Activated CD8-positive, alpha-beta memory T cell treated with anti-CD3 and anti-CD28 coated beads, Interleukin-2, amount 10 ng/mL, durations not matched to agents 7 days and 5 days (primary cell): ENCODE results near the gene H1-8. TPM values are rescaled to one million over a fixed set of nuclear protein-coding genes. Genes with fewer than 3 reads are reported as not detected.

Source experiments
- ATAC-seq: fragments of 150-1000 bp; cut with Tn5 transposase; one replicate; pipeline ENCODE4 v1.10.0; 2021; ENCODE audit warnings: moderate library complexity
- CTCF ChIA-PET: fragments of 350-600 bp; sonication (Branson Sonifier 250); formaldehyde crosslinking; loops from one replicate; lab custom pipeline; 2021; ENCODE audit warnings: antibody characterized with exemption; lab: Charles Lee
- DNase-seq: peaks from one replicate; pipeline ENCODE4 v3.0.0-alpha.2; 2020
- H3K27ac Mint-ChIP-seq: one replicate; pipeline ENCODE4 v1.8.0; 2021; ENCODE audit warnings: mild to moderate bottlenecking, mixed read lengths
- H3K27me3 Mint-ChIP-seq: one replicate; pipeline ENCODE4 v1.8.0; 2021; ENCODE audit warnings: mixed read lengths
- H3K36me3 Mint-ChIP-seq: one replicate; pipeline ENCODE4 v1.8.0; 2021; ENCODE audit warnings: mild to moderate bottlenecking, mixed read lengths
- H3K4me1 Mint-ChIP-seq: one replicate; pipeline ENCODE4 v1.8.0; 2021; ENCODE audit warnings: mixed read lengths
- H3K4me3 Mint-ChIP-seq: one replicate; pipeline ENCODE4 v1.8.0; 2021; ENCODE audit warnings: mild to moderate bottlenecking, moderate library complexity, mixed read lengths
- H3K9me3 Mint-ChIP-seq: one replicate; pipeline ENCODE4 v1.8.0; 2022; ENCODE audit warnings: low read depth, mixed read lengths
- total RNA-seq, 2 experiments: library from RNA; stranded (reverse); gene quantifications; one replicate each; pipeline ENCODE4 v1.2.3, GENCODE V29; 2021

The H1-8 gene
- total RNA-seq, 2 experiments from 2014 or later, result not detected

DNA sequence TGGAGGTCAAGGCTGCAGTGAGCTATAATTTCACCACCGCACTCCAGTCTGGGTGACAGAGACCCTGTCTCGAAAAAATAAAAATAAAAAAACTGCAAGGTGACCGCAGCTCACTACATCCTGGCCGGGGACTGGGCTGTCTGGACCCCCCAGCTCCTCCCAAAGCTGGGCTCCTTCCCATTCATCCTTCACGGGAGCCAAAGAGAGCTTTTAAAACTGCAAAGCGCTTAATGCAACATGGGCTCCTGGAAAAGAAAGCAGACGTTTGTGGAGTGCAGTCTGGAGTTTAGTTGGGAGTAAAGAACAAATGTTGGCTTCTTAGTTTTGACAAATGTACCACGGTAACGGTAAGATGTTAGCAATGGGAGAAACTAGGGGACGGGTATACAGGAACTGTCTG, 51.4 kb downstream of the H1-8 start:
- Mint-ChIP-seq H3K9me3 (no peaks in the 10 kb centered on the region), H3K36me3 (no peaks in the 10 kb centered on the region), H3K27ac (no peak overlapping the region), H3K4me3 (no peak overlapping the region), H3K27me3 (peaks cover 71% of the 10 kb centered on the region), H3K4me1 (peaks cover 29% of the 10 kb centered on the region)
- ATAC-seq (no peak), DNase-seq (no peak)
- CTCF ChIA-PET, result interaction anchor here (0.8 to 2.6 kb wide), 6 partner anchors 11 to 211 kb away, joined by 3 to 10 read pairs (median 6); partner anchors contain the start of gene PLXND1

- ATAC-seq (no peak), DNase-seq (no peak)
- Mint-ChIP-seq H3K36me3 (no peaks in the 10 kb centered on the region), H3K9me3 (no peaks in the 10 kb centered on the region), H3K4me1 (peaks cover 32% of the 10 kb centered on the region), H3K27ac (no peak overlapping the region), H3K4me3 (no peak overlapping the region), H3K27me3 (peaks cover 77% of the 10 kb centered on the region)
- CTCF ChIA-PET, result interaction anchor here (2.3 to 2.6 kb wide), 2 partner anchors 11 to 18 kb away, joined by 7 to 10 read pairs; partner anchors contain the start of gene PLXND1
Observed at GRCh38 chr3:129594907-129595390, 52.0 kb downstream of the H1-8 start.

DNA sequence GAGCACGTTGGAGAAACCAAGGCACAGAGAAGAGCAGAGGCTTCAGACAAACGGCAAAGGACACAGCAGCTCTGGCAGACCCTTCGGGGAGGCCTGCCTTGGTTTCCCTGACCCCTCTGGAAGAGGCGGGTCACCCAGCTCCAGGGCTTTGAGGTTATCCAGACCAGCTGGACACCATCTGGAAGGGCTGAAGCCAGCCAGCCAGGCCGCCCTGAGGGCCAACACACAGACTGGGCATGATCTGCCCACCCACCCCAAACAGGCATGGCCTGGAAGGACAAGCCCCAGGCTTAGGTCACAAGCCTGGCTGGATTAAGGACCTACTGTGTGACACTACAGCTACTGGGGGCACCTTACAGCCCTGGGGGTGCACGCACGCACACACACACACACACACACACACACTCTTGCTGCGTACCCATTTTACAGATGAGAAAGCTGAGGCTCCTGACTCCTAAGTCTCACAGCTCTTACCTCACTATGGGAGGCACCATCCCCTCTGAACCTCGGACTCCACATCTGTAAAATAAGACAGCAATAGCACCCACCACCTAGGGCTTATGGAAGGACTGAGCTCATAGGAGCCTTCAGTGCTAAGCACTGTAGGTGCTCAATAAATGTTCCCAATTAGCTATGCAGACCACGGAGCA, 52.7 kb downstream of the H1-8 start:
- no peak for ATAC-seq
- Mint-ChIP-seq H3K9me3 (no peaks in the 10 kb centered on the region), H3K27me3 (peaks cover 75% of the 10 kb centered on the region), H3K4me1 (peaks cover 32% of the 10 kb centered on the region), H3K4me3 (no peak overlapping the region), H3K36me3 (no peaks in the 10 kb centered on the region), H3K27ac (no peak overlapping the region)
- no peak for DNase-seq
- CTCF ChIA-PET, result interaction anchor here (1.0 to 1.9 kb wide), 4 partner anchors 10 to 105 kb away, joined by 3 to 8 read pairs (median 5); partner anchors contain the start of gene PLXND1

DNA sequence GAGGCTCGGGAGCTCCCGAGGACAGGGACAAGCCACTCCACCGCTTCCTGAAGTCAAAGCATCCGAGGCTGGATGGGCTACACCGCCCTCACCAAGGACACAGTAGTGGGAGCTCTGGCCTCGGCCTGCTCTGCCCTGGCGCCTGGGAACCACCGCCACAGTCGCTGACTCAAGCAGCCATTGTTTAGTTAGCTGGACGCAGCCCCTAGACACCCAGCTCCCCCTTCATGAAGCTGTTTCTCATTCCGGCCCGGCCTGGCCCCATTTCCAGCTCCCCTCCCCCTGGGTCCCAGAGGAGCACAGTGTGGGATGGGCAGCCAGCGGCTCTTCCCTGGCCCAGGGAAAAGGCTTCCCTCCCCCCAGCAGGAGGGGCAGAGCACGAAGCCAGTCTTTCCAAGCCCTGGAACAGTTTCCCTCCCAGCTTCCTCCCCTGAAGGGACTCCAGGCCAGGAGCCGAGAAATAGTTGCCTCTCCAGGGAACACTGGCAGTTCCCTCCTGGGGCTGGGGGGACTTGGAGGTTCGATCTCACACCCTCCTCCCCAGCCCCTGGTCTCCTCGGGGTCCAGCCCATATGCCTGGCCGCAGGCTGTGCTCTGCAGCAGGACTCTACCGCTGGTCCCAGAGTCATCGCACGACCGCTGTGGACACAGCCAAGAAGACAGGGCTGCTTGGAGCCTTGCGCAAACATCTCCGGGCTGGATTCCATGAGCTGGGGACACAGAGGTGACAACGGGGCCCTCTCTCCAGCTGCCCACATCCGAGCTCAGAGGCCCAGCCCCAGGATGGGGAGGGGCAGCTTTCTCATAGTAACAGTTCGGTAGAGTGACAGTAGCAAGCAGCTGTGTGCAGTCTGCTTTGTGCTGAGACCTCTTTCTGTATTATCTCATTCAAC, 53.5 kb downstream of the H1-8 start:
- CTCF ChIA-PET, result interaction anchor here (1.0 to 1.9 kb wide), 4 partner anchors 9 to 106 kb away, joined by 3 to 8 read pairs (median 5); partner anchors contain the start of gene PLXND1

GRCh38 chr3:129597087-129597999, 54.4 kb downstream of the H1-8 start:
- Mint-ChIP-seq H3K4me1 (peaks cover 30% of the 10 kb centered on the region), H3K27ac (no peak overlapping the region), H3K27me3 (peaks cover 72% of the 10 kb centered on the region), H3K4me3 (no peak overlapping the region), H3K36me3 (no peaks in the 10 kb centered on the region), H3K9me3 (no peaks in the 10 kb centered on the region)
- no peak for DNase-seq
- no peak for ATAC-seq
- CTCF ChIA-PET, result interaction anchor here (1.3 to 1.9 kb wide), 2 partner anchors 8 to 107 kb away, joined by 4 to 8 read pairs; partner anchors contain the start of gene PLXND1

More for the DNA sequence above, 53.5 kb downstream of the H1-8 start:
- H3K36me3 Mint-ChIP-seq, result no peaks in the 10 kb centered on the region
- H3K27ac Mint-ChIP-seq, result no peak overlapping the region
- ATAC-seq (no peak), DNase-seq (no peak)
- H3K9me3 Mint-ChIP-seq, result no peaks in the 10 kb centered on the region
- H3K27me3 Mint-ChIP-seq, result peaks cover 74% of the 10 kb centered on the region
- H3K4me1 Mint-ChIP-seq, result peaks cover 32% of the 10 kb centered on the region
- no peak overlapping the region for H3K4me3 Mint-ChIP-seq

GRCh38 chr3:129598000-129598381, 55.0 kb downstream of the H1-8 start:
- no peak for DNase-seq
- CTCF ChIA-PET, result interaction anchor here (0.7 kb wide), 1 partner anchor 108 kb away, joined by 4 read pairs; no protein-coding TSS in a partner anchor
- Mint-ChIP-seq H3K36me3 (no peaks in the 10 kb centered on the region), H3K4me3 (no peak overlapping the region), H3K27me3 (peaks cover 76% of the 10 kb centered on the region), H3K4me1 (peaks cover 25% of the 10 kb centered on the region), H3K27ac (no peak overlapping the region), H3K9me3 (no peaks in the 10 kb centered on the region)
- no peak for ATAC-seq

DNA sequence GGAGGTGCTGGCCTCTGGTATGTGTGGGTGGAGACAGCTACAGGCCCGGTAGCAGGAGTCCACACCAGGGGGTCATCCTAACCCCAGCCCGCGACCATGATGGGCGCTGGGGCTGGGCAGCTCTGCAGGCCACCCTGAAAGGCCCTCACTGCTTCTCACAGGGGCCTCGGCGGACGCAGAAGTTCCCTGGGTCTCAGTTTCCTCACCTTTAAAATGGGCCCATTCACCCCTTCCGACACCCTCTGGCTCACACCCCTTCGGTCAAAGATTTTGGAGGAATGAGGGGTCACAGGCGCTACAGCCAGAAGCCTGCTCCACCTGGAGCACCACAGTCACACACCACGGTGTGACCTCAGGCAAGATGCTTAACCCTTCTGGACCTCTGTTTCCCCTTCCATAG, 55.5 kb downstream of the H1-8 start:
- no peak overlapping the region for H3K27ac Mint-ChIP-seq
- no peaks in the 10 kb centered on the region for H3K9me3 Mint-ChIP-seq
- no peak overlapping the region for H3K4me3 Mint-ChIP-seq
- no peak for ATAC-seq
- H3K27me3 Mint-ChIP-seq, result peaks cover 76% of the 10 kb centered on the region
- H3K36me3 Mint-ChIP-seq, result no peaks in the 10 kb centered on the region
- CTCF ChIA-PET, result interaction anchor here (0.7 kb wide), 1 partner anchor 108 kb away, joined by 4 read pairs; no protein-coding TSS in a partner anchor
- H3K4me1 Mint-ChIP-seq, result peaks cover 20% of the 10 kb centered on the region
- DNase-seq, result no peak

DNA sequence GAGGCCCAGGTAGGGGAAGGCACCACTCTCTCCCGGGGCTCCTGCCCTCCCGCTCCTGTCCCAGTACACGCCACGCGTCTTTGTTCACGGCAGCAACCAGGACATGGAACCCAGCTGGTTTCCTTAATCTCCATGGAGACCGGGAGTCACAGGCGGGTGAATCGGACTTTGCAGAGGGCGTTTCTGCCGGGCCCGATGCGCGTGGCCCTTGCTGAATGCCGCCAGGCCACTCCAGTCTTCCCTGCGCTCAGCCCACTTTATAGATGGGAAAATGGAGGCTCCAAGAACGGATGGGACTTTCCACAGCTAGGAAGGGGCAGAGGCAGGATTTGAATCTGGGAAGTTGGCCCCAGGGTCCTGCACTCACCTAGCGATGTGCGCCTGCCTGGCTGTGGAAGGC, 56.1 kb downstream of the H1-8 start:
- no peaks in the 10 kb centered on the region for H3K9me3 Mint-ChIP-seq
- H3K27me3 Mint-ChIP-seq, result peaks cover 78% of the 10 kb centered on the region
- H3K4me3 Mint-ChIP-seq, result no peak overlapping the region
- H3K27ac Mint-ChIP-seq, result no peak overlapping the region
- DNase-seq, result no peak
- no peaks in the 10 kb centered on the region for H3K36me3 Mint-ChIP-seq
- H3K4me1 Mint-ChIP-seq, result peaks cover 14% of the 10 kb centered on the region
- ATAC-seq, result no peak
- CTCF ChIA-PET, result no interaction called here

GRCh38 chr3:129599607-129600006, 56.6 kb downstream of the H1-8 start:
- CTCF ChIA-PET, result no interaction called here
- ATAC-seq, result no peak
- H3K27ac Mint-ChIP-seq, result no peak overlapping the region
- no peak for DNase-seq
- H3K36me3 Mint-ChIP-seq, result no peaks in the 10 kb centered on the region
- H3K9me3 Mint-ChIP-seq, result no peaks in the 10 kb centered on the region
- peaks cover 9% of the 10 kb centered on the region for H3K4me1 Mint-ChIP-seq
- no peak overlapping the region for H3K4me3 Mint-ChIP-seq
- peaks cover 78% of the 10 kb centered on the region for H3K27me3 Mint-ChIP-seq

GRCh38 chr3:129600348-129600747, 57.4 kb downstream of the H1-8 start:
- CTCF ChIA-PET, result no interaction called here
- H3K27ac Mint-ChIP-seq, result no peak overlapping the region
- no peaks in the 10 kb centered on the region for H3K9me3 Mint-ChIP-seq
- no peaks in the 10 kb centered on the region for H3K36me3 Mint-ChIP-seq
- no peak overlapping the region for H3K4me3 Mint-ChIP-seq
- peaks cover 76% of the 10 kb centered on the region for H3K27me3 Mint-ChIP-seq
- peaks cover 7% of the 10 kb centered on the region for H3K4me1 Mint-ChIP-seq
- no peak for DNase-seq
- ATAC-seq, result no peak
